ENCODE results near the gene GJA1.

GJA1 gene

GRCh38 chr6:121498481-121499276, 63.2 kb downstream of the GJA1 start:
- no peaks in the 10 kb centered on the region for H3K9me3 ChIP-seq (ENCODE audit: insufficient read depth, low read length)
- H3K9me2 ChIP-seq (replicated peaks; ENCODE audit: insufficient read depth, low read length): no peaks in the 10 kb centered on the region
- TF ChIP-seq EZH2phosphoT487 (conservative IDR thresholded peaks at IDR 0.05; ENCODE audit: low read length) (no peak), CTCF (IDR thresholded peaks at IDR 0.05; ENCODE audit: insufficient read depth, low read length, poor library complexity, severe bottlenecking) (no peak)
- no peaks in the 10 kb centered on the region for H3K79me2 ChIP-seq (ENCODE audit: insufficient read depth, low read length)
- no peak overlapping the region for H3K27ac ChIP-seq (ENCODE audit: low read depth, low read length)
- H3F3A ChIP-seq (ENCODE audit: insufficient read depth): no peaks in the 10 kb centered on the region
- no peak overlapping the region for H3K4me2 ChIP-seq (ENCODE audit: low read depth, low read length, poor library complexity, severe bottlenecking)
- H4K20me1 ChIP-seq (ENCODE audit: low read depth, low read length): no peaks in the 10 kb centered on the region
- H2AFZ ChIP-seq (ENCODE audit: low read depth, low read length, severe bottlenecking): no peak overlapping the region
- H3K27me3 ChIP-seq (ENCODE audit: low read length): no peaks in the 10 kb centered on the region
- H3K36me3 ChIP-seq (ENCODE audit: low read length): no peaks in the 10 kb centered on the region
- H3K9ac ChIP-seq (ENCODE audit: low read length): no peak overlapping the region
- H3K4me3 ChIP-seq (ENCODE audit: insufficient read depth, low read length, poor library complexity, severe bottlenecking): no peak overlapping the region
